IMR-90 (cell line): ENCODE data around the gene RGR. TPM values are rescaled to one million over a fixed set of nuclear protein-coding genes. Genes with fewer than 3 reads are reported as not detected.

ENCODE experiments used
- ATAC-seq: fragments of 200-7000 bp; cut with Tn5 transposase; 2 replicates; pipeline ENCODE4 v1.9.1; 2020; ENCODE audit warnings: low read depth, mild to moderate bottlenecking, moderate library complexity
- BruUV-seq: library from RNA; stranded (reverse); fragments of 400-500 nt; replicated peaks from 2 replicates; lab custom pipeline; 2021; lab: Mats Ljungman, UMichigan
- CTCF ChIA-PET: fragments of 300-600 bp; formaldehyde crosslinking; extraction: SDS; loops from one replicate; lab custom pipeline; 2021; ENCODE audit warnings: antibody characterized with exemption; lab: Yijun Ruan, JAX
- POLR2A ChIA-PET: fragments of 300-600 bp; sonication (Branson Sonifier 250); formaldehyde crosslinking; loops from one replicate; lab custom pipeline; 2022; ENCODE audit warnings: antibody characterized with exemption; ENCODE audit not compliant: unreplicated experiment; lab: Charles Lee
- DNase-seq: peaks from one replicate; pipeline ENCODE4 v3.0.0; 2013
- H2AFZ ChIP-seq: replicated peaks from 2 replicates; pipeline ENCODE3; 2013; ENCODE audit warnings: low read length, mild to moderate bottlenecking; ENCODE audit not compliant: poor library complexity
- H2AK5ac ChIP-seq: 2 replicates; pipeline ENCODE4 v1.6.1; 2013; ENCODE audit warnings: low read depth, low read length, inconsistent platforms
- H2AK9ac ChIP-seq: replicated peaks from 2 replicates; pipeline ENCODE3; 2013; ENCODE audit warnings: mild to moderate bottlenecking, low read depth, low read length, moderate library complexity; ENCODE audit not compliant: poor library complexity
- H2BK120ac ChIP-seq: 2 replicates; pipeline ENCODE4 v1.6.1; 2013; ENCODE audit warnings: low read depth, low read length, inconsistent platforms
- H2BK15ac ChIP-seq: 3 replicates; pipeline ENCODE4 v1.6.1; 2013; ENCODE audit warnings: low read depth, low read length, inconsistent platforms
- H2BK20ac ChIP-seq: 2 replicates; pipeline ENCODE4 v1.6.1; 2013; ENCODE audit warnings: low read depth, mild to moderate bottlenecking, inconsistent platforms, low read length, moderate library complexity
- H2BK5ac ChIP-seq: 2 replicates; pipeline ENCODE4 v1.6.1; 2013; ENCODE audit warnings: mild to moderate bottlenecking, low read depth, low read length, inconsistent platforms; ENCODE audit not compliant: poor library complexity, severe bottlenecking
- H3K14ac ChIP-seq: replicated peaks from 2 replicates; pipeline ENCODE4 v1.6.1; 2013; ENCODE audit warnings: low read depth, low read length, inconsistent platforms
- H3K18ac ChIP-seq: 2 replicates; pipeline ENCODE4 v1.6.1; 2013; ENCODE audit warnings: low read depth, low read length, control low read depth
- H3K23ac ChIP-seq: 2 replicates; pipeline ENCODE4 v1.6.1; 2013; ENCODE audit warnings: low read depth, low read length, inconsistent platforms
- H3K27ac ChIP-seq: 2 replicates; pipeline ENCODE4 v1.5.1; 2013; ENCODE audit warnings: mild to moderate bottlenecking, control low read depth, low read length; ENCODE audit not compliant: insufficient read depth
- H3K27me3 ChIP-seq: 2 replicates; pipeline ENCODE4 v1.6.1; 2013; ENCODE audit warnings: low read length; ENCODE audit not compliant: control insufficient read depth, insufficient read depth
- H3K36me3 ChIP-seq: 2 replicates; pipeline ENCODE4 v1.6.1; 2013; ENCODE audit warnings: low read length, mixed read lengths; ENCODE audit not compliant: control insufficient read depth, insufficient read depth
- H3K4ac ChIP-seq: 2 replicates; pipeline ENCODE4 v1.6.1; 2013; ENCODE audit warnings: low read depth, low read length, inconsistent platforms
- H3K4me1 ChIP-seq: 2 replicates; pipeline ENCODE4 v1.6.1; 2013; ENCODE audit warnings: low read length, mixed read lengths; ENCODE audit not compliant: control insufficient read depth, insufficient read depth
- H3K4me2 ChIP-seq: 2 replicates; pipeline ENCODE4 v1.6.1; 2013; ENCODE audit warnings: low read depth, mild to moderate bottlenecking, control low read depth, low read length, moderate library complexity
- H3K4me3 ChIP-seq: 2 replicates; pipeline ENCODE4 v1.5.1; 2013; ENCODE audit warnings: low read depth, mild to moderate bottlenecking, control low read depth, low read length, moderate library complexity; ENCODE audit not compliant: insufficient read depth
- H3K56ac ChIP-seq: 2 replicates; pipeline ENCODE4 v1.6.1; 2013; ENCODE audit warnings: low read length, inconsistent platforms; ENCODE audit not compliant: insufficient read depth; ENCODE audit errors: extremely low read depth
- H3K79me1 ChIP-seq, 2 experiments: 2 replicates each; pipeline ENCODE4 v1.6.1; 2013; ENCODE audit warnings: low read length in 2 of 2, inconsistent platforms in 1 of 2, low read depth in 1 of 2
- H3K9ac ChIP-seq: 2 replicates; pipeline ENCODE4 v1.6.1; 2013; ENCODE audit warnings: low read depth, low read length, control low read depth
- H3K9me1 ChIP-seq: 2 replicates; pipeline ENCODE4 v1.6.1; 2013; ENCODE audit warnings: low read length, inconsistent platforms; ENCODE audit not compliant: insufficient read depth
- H3K9me3 ChIP-seq: 2 replicates; pipeline ENCODE4 v1.6.1; 2013; ENCODE audit warnings: low read length; ENCODE audit not compliant: control insufficient read depth, insufficient read depth
- H4K20me1 ChIP-seq: 2 replicates; pipeline ENCODE4 v1.6.1; 2013; ENCODE audit warnings: low read length, inconsistent platforms; ENCODE audit not compliant: insufficient read depth
- H4K5ac ChIP-seq: 2 replicates; pipeline ENCODE4 v1.6.1; 2013; ENCODE audit warnings: mild to moderate bottlenecking, low read depth, low read length, control low read depth
- H4K8ac ChIP-seq, 2 experiments: 2 replicates each; pipeline ENCODE4 v1.6.1; 2013; ENCODE audit warnings: low read depth in 2 of 2, low read length in 2 of 2, control low read depth in 1 of 2, inconsistent platforms in 1 of 2
- H4K91ac ChIP-seq: 2 replicates; pipeline ENCODE4 v1.6.1; 2013; ENCODE audit warnings: low read depth, low read length, inconsistent platforms; ENCODE audit not compliant: insufficient read depth
- CEBPB ChIP-seq: IDR thresholded peaks from 2 replicates; pipeline ENCODE4 v1.6.1; 2012; ENCODE audit warnings: low read depth, low read length, improper control_type of control experiment
- CHD1 ChIP-seq: IDR thresholded peaks from 2 replicates; pipeline ENCODE4 v1.6.1; 2012; ENCODE audit warnings: low read depth, low read length, improper control_type of control experiment
- FOS ChIP-seq: fragments of 150-350 bp; IDR thresholded peaks from 2 replicates; pipeline ENCODE4 v1.6.1; 2016; ENCODE audit warnings: low read depth, low read length
- MAZ ChIP-seq: IDR thresholded peaks from 2 replicates; pipeline ENCODE4 v1.6.1; 2012; ENCODE audit warnings: low read depth, mild to moderate bottlenecking, low read length, improper control_type of control experiment, moderate library complexity, borderline replicate concordance
- MXI1 ChIP-seq: IDR thresholded peaks from 2 replicates; pipeline ENCODE4 v1.6.1; 2012; ENCODE audit warnings: low read depth, mild to moderate bottlenecking, low read length, moderate library complexity, borderline replicate concordance
- NFE2L2 ChIP-seq: fragments of 150-350 bp; IDR thresholded peaks from 2 replicates; pipeline ENCODE4 v1.6.1; 2016; ENCODE audit warnings: low read depth, mild to moderate bottlenecking, low read length
- RAD21 ChIP-seq: IDR thresholded peaks from 2 replicates; pipeline ENCODE4 v1.6.1; 2012; ENCODE audit warnings: low read length, improper control_type of control experiment
- SMC3 ChIP-seq: fragments of 150-350 bp; IDR thresholded peaks from 2 replicates; pipeline ENCODE4 v1.6.1; 2016; ENCODE audit warnings: low read depth, mild to moderate bottlenecking, antibody characterized with exemption, low read length, moderate library complexity
- WGBS, 2 experiments: methylation state at CpG; one replicate each; pipeline versions ENCODE4 v1.1.5 to v1.1.7; 2013; ENCODE audit warnings: missing lambda C conversion rate in 2 of 2; ENCODE audit not compliant: insufficient read length in 1 of 2; ENCODE audit errors: extremely low coverage in 2 of 2; 5-methylcytosine and 5-hydroxymethylcytosine counted together
- dilution Hi-C: fragments of 300-500 bp; cut with HindIII; formaldehyde crosslinking; loops from one replicate; pipeline ENCODE4 v1.14.3; 2018; ENCODE audit warnings: low sequenced_read_pairs; ENCODE audit not compliant: unreplicated experiment
- in situ Hi-C: fragments of 300-500 bp; cut with MboI; formaldehyde crosslinking; loops from 3 replicates; pipeline ENCODE4 v1.14.3; 2019; ENCODE audit warnings: low sequenced_read_pairs, inconsistent platforms, mixed read lengths
- intact Hi-C: fragments of 100-400 bp; cut with micrococcal nuclease; formaldehyde crosslinking; loops from 2 replicates; pipeline ENCODE4 v1.10.0; 2022
- polyA plus RNA-seq, 3 experiments: library from polyadenylated mRNA; depleted of rRNA; stranded (reverse); fragments of >200 nt; gene quantifications; 2 replicates each; pipeline ENCODE4 v1.2.3, GENCODE V29; 2012; ENCODE audit warnings: low replicate concordance in 1 of 3
- total RNA-seq: library from RNA; depleted of rRNA; stranded (reverse); fragments of >200 nt; gene quantifications from 2 replicates; pipeline ENCODE4 v1.2.3, GENCODE V29; 2012
- TF ChIP-seq, protein P1 (sequence below): fragments of 150-350 bp; IDR thresholded peaks from 2 replicates; pipeline ENCODE4 v1.6.1; 2016; ENCODE audit warnings: low read depth, mild to moderate bottlenecking, low read length, moderate library complexity, borderline replicate concordance

RGR gene
- total and polyA plus RNA-seq, 2 of the 4 experiments (the other 2 are of a cell fraction): not detected

- no peak overlapping the region for H4K8ac ChIP-seq
- TF ChIP-seq NFE2L2 (no peak), MAZ (no peak), CHD1 (no peak), CEBPB (no peak), MXI1 (no peak), RAD21 (no peak), FOS (no peak), SMC3 (no peak)
- TF ChIP-seq, protein P1, sequence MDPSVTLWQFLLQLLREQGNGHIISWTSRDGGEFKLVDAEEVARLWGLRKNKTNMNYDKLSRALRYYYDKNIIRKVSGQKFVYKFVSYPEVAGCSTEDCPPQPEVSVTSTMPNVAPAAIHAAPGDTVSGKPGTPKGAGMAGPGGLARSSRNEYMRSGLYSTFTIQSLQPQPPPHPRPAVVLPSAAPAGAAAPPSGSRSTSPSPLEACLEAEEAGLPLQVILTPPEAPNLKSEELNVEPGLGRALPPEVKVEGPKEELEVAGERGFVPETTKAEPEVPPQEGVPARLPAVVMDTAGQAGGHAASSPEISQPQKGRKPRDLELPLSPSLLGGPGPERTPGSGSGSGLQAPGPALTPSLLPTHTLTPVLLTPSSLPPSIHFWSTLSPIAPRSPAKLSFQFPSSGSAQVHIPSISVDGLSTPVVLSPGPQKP: no peak
- dilution Hi-C loops: no loop called here
- H4K5ac ChIP-seq: no peak overlapping the region
- CTCF ChIA-PET: no interaction called here
- H2AK5ac ChIP-seq: no peak overlapping the region
- H3K14ac ChIP-seq: no peak overlapping the region
- no peak overlapping the region for H3K4ac ChIP-seq
- no peaks in the 10 kb centered on the region for H4K20me1 ChIP-seq
- no peak overlapping the region for H3K23ac ChIP-seq
- no CpG with 5 or more reads among the region's 11 CpGs for WGBS, 2 experiments
- no peaks in the 10 kb centered on the region for H3K4me1 ChIP-seq
- H3K4me3 ChIP-seq: no peak overlapping the region
- H3K79me1 ChIP-seq: no peaks in the 10 kb centered on the region
- H2BK120ac ChIP-seq: no peak overlapping the region
- H3K9me3 ChIP-seq: no peaks in the 10 kb centered on the region
- no peak for DNase-seq
- no peak overlapping the region for H3K4me2 ChIP-seq
- no peak overlapping the region for H2BK20ac ChIP-seq
- POLR2A ChIA-PET: no interaction called here
- H2AK9ac ChIP-seq: no peak overlapping the region
- no peak overlapping the region for H2BK5ac ChIP-seq
- H3K9me1 ChIP-seq: no peaks in the 10 kb centered on the region
- H3K18ac ChIP-seq: no peak overlapping the region
- H2AFZ ChIP-seq: no peak overlapping the region
- H3K9ac ChIP-seq: no peak overlapping the region
- no peak for ATAC-seq
- no TSS peak for BruUV-seq
- H4K91ac ChIP-seq: no peak overlapping the region
- no peak overlapping the region for H3K27ac ChIP-seq
- H2BK15ac ChIP-seq: no peak overlapping the region
- no peaks in the 10 kb centered on the region; the same call in 1 of the 2 replicates for H3K27me3 ChIP-seq
- H3K36me3 ChIP-seq: no peaks in the 10 kb centered on the region
- H3K56ac ChIP-seq: no peak overlapping the region
- in situ Hi-C loops: no loop called here
- intact Hi-C loops: no loop called here
These were observed 31.8 kb upstream of the RGR start for GRCh38 chr10:84213076-84213475.
